ENCODE data around the gene CYP4F11.

DNA sequence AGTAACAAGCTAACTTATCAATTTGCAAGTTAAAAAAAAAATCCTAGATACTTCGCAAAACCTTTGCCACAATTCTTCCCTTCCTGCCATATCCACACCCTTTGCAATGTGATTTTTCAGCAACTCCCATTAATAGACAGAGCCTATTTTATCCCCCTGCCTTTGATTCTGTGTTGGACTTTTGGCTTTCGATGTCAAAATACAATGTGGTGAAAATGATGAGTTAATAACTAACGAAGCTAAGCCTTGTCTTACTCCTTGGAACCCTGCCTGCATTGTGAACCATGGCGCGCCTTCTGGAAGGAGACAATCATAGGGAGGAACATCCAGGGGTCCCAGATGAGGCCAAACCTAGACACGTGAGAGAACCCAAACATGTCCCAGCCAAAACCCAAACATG is 42.9 kb downstream of the CYP4F11 start:
- TF ChIP-seq, protein P1, sequence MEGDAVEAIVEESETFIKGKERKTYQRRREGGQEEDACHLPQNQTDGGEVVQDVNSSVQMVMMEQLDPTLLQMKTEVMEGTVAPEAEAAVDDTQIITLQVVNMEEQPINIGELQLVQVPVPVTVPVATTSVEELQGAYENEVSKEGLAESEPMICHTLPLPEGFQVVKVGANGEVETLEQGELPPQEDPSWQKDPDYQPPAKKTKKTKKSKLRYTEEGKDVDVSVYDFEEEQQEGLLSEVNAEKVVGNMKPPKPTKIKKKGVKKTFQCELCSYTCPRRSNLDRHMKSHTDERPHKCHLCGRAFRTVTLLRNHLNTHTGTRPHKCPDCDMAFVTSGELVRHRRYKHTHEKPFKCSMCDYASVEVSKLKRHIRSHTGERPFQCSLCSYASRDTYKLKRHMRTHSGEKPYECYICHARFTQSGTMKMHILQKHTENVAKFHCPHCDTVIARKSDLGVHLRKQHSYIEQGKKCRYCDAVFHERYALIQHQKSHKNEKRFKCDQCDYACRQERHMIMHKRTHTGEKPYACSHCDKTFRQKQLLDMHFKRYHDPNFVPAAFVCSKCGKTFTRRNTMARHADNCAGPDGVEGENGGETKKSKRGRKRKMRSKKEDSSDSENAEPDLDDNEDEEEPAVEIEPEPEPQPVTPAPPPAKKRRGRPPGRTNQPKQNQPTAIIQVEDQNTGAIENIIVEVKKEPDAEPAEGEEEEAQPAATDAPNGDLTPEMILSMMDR (IDR thresholded peaks at IDR 0.05): no peak
- TF ChIP-seq EZH2phosphoT487 (IDR thresholded peaks at IDR 0.05): no peak
